ENCODE data around the gene PYGM. TPM values are rescaled to one million over a fixed set of nuclear protein-coding genes. Genes with fewer than 3 reads are reported as not detected.

The PYGM gene
- total RNA-seq, 1 donor, result 1.7 TPM

DNA sequence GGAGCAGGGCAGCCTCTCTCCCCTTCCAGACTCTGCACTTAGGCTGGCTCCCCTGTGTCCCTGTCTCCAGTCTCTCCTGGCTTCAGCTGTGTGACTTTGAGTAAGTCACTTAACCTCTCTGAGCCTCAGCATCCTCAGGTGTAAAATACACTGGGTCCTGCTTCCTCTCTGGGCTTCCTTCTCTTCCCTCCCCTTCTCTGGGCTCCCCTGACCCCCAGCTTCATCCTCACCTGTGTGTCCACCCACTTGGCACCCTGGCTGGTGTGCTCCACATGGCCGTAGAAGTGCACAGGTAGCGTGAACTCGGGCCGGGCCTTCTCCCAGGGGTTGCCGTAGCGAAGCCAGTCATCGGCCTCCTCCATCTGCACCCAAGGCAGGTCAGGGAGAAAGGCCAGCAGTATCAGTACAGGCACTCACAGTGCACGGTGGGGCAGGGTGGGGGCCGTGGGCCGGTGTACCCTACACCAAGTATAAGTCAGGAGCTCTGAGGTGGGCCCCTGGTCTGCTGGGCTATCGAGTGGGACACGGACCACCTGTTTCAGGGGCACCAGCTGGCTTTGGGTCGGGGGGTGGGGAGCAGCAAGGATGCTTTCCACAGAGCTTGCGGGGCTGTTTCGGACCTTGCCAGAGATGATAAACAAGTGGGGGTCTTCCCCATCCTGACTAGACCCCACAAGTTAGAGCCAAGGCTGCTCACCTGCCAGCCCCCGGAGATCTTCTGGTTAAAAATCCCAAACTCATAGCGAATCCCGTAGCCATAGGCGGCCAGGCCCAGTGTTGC, 2.0 kb downstream of the PYGM start:
- H3K4me3 ChIP-seq (ENCODE audit: low read depth, low read length), result no peak overlapping the region
- DNase-seq (ENCODE audit: low read depth), result no peak
- TF ChIP-seq, protein P1, sequence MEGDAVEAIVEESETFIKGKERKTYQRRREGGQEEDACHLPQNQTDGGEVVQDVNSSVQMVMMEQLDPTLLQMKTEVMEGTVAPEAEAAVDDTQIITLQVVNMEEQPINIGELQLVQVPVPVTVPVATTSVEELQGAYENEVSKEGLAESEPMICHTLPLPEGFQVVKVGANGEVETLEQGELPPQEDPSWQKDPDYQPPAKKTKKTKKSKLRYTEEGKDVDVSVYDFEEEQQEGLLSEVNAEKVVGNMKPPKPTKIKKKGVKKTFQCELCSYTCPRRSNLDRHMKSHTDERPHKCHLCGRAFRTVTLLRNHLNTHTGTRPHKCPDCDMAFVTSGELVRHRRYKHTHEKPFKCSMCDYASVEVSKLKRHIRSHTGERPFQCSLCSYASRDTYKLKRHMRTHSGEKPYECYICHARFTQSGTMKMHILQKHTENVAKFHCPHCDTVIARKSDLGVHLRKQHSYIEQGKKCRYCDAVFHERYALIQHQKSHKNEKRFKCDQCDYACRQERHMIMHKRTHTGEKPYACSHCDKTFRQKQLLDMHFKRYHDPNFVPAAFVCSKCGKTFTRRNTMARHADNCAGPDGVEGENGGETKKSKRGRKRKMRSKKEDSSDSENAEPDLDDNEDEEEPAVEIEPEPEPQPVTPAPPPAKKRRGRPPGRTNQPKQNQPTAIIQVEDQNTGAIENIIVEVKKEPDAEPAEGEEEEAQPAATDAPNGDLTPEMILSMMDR (IDR thresholded peaks at IDR 0.05; ENCODE audit: insufficient read depth, low read depth, low read length), result no peak

DNA sequence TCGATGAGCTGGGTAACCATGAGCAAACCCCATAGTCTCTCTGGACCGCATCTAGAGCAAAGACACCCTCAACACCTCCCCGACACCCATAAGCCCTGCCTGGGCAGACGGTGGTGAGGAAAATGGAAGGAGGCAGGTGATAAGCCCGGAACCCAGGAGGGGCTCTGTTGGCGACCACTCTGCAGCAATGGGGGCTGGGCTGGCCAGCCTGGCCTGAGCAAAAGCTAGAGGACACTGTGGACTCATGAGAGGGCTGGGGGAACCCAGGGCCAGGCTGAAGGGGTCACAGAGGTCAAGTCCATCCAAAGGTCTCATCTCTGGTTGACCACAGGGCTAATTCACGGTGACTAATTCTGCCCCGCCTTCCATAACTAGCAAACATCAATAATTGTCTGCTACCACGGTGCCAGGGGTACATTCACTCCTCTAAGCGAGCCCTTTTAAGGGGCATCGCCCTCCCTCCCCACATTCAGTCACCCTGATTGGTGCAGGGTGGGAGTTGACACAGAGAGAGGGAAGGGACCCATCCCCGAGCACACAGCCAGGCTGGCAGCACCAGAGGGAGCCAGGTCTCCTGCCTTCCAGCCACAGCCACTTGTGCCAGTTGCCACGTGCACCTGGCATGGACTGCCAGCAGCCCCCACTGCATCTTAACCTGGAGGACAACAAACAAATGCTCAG, 4.0 kb downstream of the PYGM start:
- no peak overlapping the region for H3K4me3 ChIP-seq (ENCODE audit: low read depth, low read length)
- TF ChIP-seq, protein P1 (IDR thresholded peaks at IDR 0.05; ENCODE audit: insufficient read depth, low read depth, low read length), result no peak
- DNase-seq (ENCODE audit: low read depth), result no peak

DNA sequence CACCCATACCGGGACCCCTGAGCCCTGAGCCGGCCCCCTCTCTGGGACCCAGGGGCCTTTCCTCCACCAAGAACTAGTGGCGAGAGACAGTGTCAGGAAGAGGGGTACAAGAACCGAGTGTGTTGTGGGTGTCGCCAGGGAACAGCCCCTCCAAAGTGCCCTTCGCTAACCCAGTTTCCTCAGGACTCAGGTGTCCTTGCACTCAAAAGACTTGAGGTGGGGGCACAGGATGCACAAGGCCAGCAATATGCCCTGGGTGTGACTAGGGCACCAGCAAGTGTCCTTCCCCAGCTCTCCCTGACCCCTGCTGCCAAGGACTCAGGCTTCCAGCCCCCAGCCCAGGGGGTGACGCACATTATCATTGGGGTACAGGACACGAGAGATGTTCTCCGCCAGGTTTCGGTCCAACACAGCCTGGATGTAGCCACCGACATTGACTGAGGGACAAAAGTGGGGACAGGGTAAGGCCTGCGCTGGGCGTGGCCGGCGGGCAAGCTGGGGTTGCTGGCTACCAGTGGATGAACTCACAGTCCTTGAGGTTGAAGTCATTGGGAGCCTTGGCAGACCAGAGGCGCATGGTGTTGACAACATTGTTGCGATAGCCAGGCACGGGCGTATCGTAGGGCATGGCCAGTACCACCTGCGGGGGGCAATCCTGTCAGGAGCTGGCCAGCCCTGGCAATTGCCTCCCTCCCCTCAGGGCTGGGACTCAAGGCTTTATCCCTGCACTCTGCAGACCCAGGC, 4.7 kb downstream of the PYGM start:
- DNase-seq (ENCODE audit: low read depth), result no peak
- H3K4me3 ChIP-seq (ENCODE audit: low read depth, low read length), result no peak overlapping the region
- TF ChIP-seq, protein P1 (IDR thresholded peaks at IDR 0.05; ENCODE audit: insufficient read depth, low read depth, low read length), result no peak

- TF ChIP-seq, protein P1 (IDR thresholded peaks at IDR 0.05; ENCODE audit: insufficient read depth, low read depth, low read length), result no peak
- no peak overlapping the region for H3K4me3 ChIP-seq (ENCODE audit: low read depth, low read length)
- DNase-seq (ENCODE audit: low read depth), result no peak
These were observed 5.5 kb downstream of the PYGM start for GRCh38 chr11:64754124-64754918.

- TF ChIP-seq, protein P1 (IDR thresholded peaks at IDR 0.05; ENCODE audit: insufficient read depth, low read depth, low read length), result no peak
- H3K4me3 ChIP-seq (ENCODE audit: low read depth, low read length), result no peak overlapping the region
- DNase-seq (ENCODE audit: low read depth), result no peak
These were observed 6.2 kb downstream of the PYGM start for GRCh38 chr11:64753380-64754123.

DNA sequence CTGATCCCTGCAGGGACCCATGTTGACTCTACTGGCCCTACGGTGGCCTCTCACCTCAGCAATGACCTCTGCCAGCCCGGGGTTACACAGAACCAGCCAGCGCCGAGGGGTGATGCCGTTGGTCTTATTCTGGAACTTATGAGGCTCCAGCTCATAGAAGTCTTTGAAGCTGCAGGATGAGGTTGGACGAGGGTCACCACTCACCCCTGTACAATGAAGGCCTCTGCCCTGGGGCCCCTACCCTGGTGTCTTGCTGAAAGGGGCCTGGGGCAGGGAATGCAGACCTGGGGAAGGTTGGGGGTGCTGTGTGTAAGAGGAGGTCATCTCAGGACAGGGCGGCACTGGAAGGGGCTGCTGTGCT, 6.8 kb downstream of the PYGM start:
- DNase-seq (ENCODE audit: low read depth), result no peak
- TF ChIP-seq, protein P1 (IDR thresholded peaks at IDR 0.05; ENCODE audit: insufficient read depth, low read depth, low read length), result no peak
- H3K4me3 ChIP-seq (ENCODE audit: low read depth, low read length), result no peak overlapping the region

All from fibroblast of villous mesenchyme (primary cell).